Amygdala (tissue), 56 donors: Measurements from ENCODE around the gene SHANK1.
"Not testable (repeated sequence)": the region's sequence is repeated elsewhere in the genome, so short reads cannot be mapped to it uniquely, and the experiment has no call there.

Source experiments
- DNase-seq, 56 donors: peaks; one replicate each; lab custom pipeline; 2025; lab: John Stamatoyannopoulos, UW

The SHANK1 gene

DNA sequence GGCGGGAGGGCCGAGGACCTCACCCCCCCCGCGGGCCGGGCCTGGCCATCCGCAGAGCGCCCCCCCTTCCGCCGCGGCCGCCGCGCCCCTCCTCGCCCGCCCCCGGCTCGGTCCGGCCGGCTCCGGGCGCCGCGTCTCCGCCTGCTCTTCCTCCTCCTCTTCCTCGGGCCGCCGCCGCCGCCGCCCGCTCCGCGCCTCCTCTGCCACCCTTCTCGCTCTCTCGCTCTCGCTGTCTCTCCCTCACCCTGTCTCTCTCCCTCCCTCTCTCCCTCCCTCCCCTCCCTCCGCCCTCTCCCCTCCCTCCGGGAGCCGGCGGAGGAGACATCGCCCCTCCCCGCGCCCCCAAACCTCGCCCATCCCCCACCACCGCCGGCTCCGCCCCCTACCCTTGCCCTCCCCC is at the start of gene SHANK1:
Gene SHANK1, minus strand, starts transcription at position 237 of the 400 bp plus-strand sequence. CDS start 2,883 bp downstream, outside the sequence.
- DNase-seq = peak in 4 of 56 donors; percentile 11 to 45 (median 24)

DNA sequence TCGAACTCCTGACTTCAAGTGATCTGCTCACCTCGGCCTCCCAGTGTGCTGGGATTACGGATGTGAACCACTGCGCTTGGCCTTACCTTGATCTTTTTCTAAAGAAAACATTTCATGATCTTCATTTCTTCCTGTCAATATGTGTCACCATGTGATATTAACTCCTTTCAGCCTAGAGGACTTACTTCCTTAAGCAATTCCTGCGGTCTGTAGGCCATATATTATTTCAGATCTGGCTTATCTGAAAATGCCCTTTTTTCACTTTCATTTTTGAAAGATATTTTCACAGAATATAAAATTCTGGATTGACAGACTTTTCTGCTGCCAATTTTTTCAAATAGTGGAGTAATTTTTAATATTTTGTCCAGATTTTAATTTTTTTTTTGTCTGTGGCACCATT is 48.7 kb upstream of the SHANK1 start:
- DNase-seq = no peak

DNA sequence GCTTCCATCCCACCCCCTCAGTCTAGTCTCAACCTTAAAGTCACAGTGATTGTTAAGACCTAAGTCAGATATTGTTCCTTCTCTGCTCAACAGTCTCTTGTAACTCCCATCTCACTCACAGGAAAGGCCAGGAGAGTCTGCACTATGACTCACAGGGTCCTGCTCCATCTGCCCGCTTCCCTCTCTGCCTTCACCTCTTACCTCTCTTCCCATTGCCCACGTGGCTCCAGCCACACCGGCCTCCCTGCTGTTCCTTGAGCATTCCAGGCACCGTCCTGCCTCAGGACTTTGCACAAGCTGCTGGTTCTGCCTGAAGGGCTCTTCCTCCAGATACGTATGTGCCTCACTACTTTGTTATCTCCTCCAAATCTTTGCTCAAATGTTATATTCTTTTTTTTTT is 47.7 kb upstream of the SHANK1 start:
- DNase-seq = not testable (repeated sequence)

DNA sequence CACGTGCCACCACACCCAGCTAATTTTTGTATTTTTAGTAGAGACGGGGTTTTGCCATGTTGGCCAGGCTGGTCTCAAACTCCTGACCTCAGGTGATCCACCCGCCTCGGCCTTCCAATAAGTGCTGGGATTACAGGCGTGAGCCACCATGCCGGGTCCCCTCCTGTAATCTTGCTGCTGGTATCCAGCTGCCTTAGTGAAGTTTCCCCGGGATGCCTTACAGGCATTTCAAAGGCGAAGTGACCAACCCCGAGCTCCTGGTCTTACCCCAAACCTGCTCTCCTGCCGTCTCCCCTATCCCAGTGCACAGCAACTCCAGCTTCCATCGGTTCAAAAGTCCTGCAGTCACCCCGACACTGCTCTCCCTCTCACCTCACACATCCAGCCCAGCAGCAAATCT is 47.1 kb upstream of the SHANK1 start:
- DNase-seq = not testable (repeated sequence)

DNA sequence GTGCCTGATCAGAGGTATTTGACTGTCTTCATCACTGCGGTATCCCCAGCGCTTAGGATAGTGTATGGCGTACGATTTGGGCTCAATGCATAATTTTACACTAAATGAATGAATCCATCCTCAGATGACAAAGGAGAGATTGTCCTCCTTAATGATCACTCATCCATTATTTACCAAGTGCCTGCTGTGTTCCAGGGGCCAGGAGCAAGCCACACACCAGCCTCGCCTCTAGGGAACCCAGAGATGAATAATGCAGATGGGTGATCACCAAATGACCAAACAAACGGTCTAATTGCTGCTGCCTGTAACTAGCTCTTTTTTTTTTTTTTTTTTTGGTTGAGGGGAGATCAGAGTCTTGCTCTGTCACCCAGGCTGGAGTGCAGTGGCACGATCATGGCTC is 44.8 kb upstream of the SHANK1 start:
- no peak for DNase-seq

GRCh38 chr19:50763521-50763920 is 43.9 kb upstream of the SHANK1 start:
- not testable (repeated sequence) for DNase-seq

- not testable (repeated sequence) for DNase-seq
Measured at GRCh38 chr19:50761501-50761900, 41.9 kb upstream of the SHANK1 start.

GRCh38 chr19:50759886-50760285 is 40.3 kb upstream of the SHANK1 start:
- DNase-seq = no peak

DNA sequence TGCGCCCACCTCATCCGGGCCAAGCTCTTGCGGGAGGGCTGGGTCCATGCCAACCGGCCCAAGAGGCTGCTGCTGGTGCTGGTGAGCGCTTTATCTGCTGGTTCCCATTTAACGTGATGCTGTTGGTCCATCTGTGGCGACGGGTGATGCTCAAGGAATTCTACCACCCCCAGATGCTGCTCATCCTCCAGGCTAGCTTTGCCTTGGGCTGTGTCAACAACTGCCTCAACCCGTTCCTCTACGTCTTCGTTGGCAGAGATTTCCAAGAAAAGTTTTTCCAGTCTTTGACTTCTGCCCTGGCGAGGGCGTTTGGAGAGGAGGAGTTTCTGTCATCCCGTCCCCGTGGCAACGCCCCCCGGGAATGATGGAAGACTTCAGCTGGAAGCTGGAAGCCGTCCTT is 39.5 kb upstream of the SHANK1 start:
- not testable (repeated sequence) for DNase-seq

DNA sequence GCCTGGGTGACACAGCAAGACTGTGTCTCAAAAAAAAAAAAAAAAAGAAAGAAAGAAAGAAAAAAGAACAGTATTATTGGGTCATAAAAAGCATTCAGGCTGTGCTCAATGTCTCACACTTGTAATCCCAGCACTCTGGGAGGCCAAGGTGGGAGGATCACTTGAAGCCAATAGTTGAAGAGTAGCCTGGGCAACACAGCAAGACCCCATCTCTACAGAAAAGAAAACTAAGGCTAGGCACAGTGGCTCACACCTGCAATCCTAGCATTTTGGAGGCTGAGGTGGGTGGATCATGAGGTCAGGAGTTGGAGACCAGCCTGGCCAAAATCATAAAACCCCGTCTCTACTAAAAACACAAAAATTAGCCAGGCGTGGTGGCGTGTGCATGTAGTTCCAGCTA is 38.0 kb upstream of the SHANK1 start:
- not testable (repeated sequence) for DNase-seq

DNA sequence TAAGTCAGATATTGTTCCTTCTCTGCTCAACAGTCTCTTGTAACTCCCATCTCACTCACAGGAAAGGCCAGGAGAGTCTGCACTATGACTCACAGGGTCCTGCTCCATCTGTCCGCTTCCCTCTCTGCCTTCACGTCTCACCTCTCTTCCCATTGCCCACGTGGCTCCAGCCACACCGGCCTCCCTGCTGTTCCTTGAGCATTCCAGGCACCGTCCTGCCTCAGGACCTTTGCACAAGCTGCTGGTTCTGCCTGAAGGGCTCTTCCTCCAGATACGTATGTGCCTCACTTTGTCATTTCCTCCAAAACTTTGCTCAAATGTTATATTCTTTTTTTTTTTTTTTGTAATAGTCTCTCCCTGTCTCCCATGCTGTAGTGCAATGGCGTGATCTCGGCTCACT is 36.6 kb upstream of the SHANK1 start:
- DNase-seq = not testable (repeated sequence)

DNA sequence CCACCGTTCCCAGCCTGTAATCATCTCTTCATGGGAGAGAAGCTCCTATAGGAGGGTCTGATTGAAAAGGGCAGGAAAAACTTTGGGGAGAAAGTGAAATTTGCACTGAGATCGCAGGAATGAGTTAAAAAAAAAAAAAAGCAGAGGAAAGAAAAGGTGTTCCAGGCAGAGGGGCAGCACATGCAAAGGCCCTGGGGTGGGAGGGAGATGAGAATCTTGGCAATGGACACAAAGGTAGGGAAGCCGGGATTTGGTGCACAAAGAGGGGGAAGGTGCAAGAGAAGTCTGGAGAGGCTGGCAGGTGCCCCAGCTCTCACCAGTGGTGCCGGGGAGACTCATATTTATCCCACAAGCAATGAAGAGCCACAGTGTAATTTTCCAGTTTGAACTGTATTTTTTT is 34.3 kb upstream of the SHANK1 start:
- DNase-seq = no peak

GRCh38 chr19:50750010-50750409 is 30.4 kb upstream of the SHANK1 start:
- DNase-seq = no peak

- DNase-seq = no peak
Measured at GRCh38 chr19:50749490-50749889, 29.9 kb upstream of the SHANK1 start.

- DNase-seq = not testable (repeated sequence)
Measured at GRCh38 chr19:50747141-50747540, 27.5 kb upstream of the SHANK1 start.

GRCh38 chr19:50745221-50745620 is 25.6 kb upstream of the SHANK1 start:
- no peak for DNase-seq

GRCh38 chr19:50743537-50743936 is 23.9 kb upstream of the SHANK1 start:
- DNase-seq = no peak

- no peak for DNase-seq
Measured at GRCh38 chr19:50741179-50741933, 21.8 kb upstream of the SHANK1 start.

DNA sequence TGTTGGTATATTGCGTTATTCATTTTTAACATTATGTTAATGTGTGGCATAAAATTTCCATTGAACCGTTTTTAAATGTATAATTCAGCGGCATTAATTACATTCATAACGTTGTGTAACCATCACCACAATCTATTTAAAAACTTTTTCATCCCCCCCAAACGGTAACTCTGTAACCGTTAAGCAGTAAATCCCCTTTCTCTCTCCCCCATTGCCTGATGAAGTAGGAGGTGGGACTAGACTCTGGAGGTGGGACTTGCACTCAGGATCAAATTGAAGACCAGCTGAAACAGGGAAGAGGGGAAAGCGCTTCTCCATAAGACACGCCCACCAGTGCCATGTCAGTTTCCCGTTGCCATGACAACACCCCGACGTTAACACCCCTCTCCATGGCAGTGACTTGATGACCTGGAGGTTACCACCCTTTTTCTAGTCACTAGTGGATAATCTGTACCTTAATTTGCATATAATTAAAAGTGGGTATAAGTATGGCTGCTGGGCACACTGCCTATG is 20.4 kb upstream of the SHANK1 start:
- DNase-seq = no peak

- DNase-seq = no peak
Measured at GRCh38 chr19:50739132-50739913, 19.7 kb upstream of the SHANK1 start.

DNA sequence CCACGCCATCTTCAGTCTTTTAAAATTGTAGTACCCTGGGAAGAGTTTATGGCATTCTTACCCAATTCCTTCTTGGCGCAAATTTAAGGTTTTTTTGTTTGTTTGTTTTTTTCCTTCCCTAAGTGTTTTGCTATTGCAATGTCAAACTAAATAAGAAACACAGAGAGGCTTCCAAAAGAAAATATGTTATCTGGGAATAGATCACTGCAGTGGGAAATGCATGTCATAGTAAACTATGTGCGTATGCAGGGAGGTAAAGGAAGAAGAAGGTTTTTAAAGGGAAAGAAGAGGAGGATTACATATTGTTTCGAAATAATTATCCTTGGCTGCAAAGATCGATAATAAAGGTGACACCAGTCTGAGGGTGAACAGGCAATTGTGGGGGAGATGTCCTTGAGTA is 16.7 kb upstream of the SHANK1 start:
- no peak for DNase-seq

DNA sequence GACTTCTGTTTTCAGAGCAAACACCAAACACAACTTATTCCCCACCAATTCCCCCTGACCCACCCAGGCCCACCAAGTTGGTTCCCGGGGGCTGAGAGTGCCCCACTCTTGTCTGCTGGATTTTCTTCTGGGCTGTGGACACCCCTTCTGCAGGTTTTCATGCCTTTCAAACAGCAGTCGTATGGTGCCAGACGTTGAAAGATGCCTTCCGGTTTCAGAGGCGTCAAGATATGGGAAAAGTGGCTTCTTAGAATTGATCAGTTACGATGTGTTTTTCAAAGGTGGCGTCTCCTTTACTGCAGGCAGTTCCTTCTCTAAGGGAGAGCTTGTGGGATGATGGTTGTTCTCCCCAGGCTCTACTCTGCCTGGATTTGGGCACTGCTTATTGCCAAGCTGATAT is 16.3 kb upstream of the SHANK1 start:
- DNase-seq = no peak
